ENCODE results near the gene PRSS33. TPM values are rescaled to one million over a fixed set of nuclear protein-coding genes. Genes with fewer than 3 reads are reported as not detected.

The PRSS33 gene
- total RNA-seq, 1 donor from 2014 or later, result 15.4 TPM

DNA sequence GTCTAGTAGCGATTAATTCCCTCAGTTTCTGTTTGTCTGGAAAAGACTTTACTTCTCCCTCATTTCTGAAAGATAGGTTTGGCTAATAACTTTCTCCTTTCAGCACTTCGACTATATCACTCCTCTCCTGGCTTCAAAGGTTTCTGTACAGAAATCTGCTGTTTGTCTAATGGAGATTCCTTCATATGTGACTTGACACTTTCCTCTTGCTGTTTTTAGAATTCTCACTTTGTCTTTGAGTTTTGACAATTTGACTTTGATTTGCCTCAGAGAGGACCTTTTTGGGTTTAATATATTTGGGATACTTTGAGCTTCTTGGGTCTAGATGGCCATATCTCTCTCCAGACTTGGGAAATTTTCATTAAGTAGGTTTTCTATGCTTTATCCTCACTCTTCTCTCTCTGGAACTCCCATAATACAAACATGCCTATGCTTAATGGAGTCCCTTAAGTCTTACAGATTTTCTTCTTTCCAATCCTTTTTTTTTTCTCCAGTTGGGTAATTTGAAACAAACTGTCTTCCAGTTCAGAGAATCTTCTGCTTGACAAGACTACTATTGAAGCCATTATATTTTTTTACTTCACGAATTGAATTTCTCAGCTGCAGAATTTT, 21.9 kb upstream of the PRSS33 start:
- no peak for DNase-seq (ENCODE audit: low spot score in 2 of 2)

DNA sequence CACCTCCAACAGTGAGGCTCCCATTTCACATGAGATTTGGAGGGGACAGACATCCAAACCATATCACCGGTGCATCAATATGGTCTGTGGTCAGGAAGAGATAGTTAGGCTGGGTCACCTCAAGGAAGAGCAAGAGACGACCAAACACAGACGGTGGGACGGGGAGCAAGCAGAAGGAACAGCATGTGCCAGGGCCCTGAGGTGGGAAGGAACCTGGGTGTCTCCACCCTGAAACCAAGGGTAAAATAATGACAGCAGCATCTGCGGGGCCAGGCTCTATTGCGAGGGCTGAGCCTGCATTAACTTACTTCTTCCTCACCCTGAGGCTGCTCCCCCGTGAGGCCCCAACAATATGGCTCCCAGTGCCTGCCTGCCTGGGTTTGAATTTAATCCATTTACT, 20.8 kb upstream of the PRSS33 start:
- peaks cover 0 to 5% of the 10 kb centered on the region in 2 donors for H3K4me1 ChIP-seq
- TF ChIP-seq, protein P1, sequence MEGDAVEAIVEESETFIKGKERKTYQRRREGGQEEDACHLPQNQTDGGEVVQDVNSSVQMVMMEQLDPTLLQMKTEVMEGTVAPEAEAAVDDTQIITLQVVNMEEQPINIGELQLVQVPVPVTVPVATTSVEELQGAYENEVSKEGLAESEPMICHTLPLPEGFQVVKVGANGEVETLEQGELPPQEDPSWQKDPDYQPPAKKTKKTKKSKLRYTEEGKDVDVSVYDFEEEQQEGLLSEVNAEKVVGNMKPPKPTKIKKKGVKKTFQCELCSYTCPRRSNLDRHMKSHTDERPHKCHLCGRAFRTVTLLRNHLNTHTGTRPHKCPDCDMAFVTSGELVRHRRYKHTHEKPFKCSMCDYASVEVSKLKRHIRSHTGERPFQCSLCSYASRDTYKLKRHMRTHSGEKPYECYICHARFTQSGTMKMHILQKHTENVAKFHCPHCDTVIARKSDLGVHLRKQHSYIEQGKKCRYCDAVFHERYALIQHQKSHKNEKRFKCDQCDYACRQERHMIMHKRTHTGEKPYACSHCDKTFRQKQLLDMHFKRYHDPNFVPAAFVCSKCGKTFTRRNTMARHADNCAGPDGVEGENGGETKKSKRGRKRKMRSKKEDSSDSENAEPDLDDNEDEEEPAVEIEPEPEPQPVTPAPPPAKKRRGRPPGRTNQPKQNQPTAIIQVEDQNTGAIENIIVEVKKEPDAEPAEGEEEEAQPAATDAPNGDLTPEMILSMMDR (IDR thresholded peaks at IDR 0.05), result no peak
- H3K27me3 ChIP-seq, result no peaks in the 10 kb centered on the region
- no peak overlapping the region for H3K4me3 ChIP-seq
- intact Hi-C loops (cut with DNase I), result no loop called here
- DNase-seq (ENCODE audit: low spot score in 2 of 2), result no peak
- peaks cover 0 to 14% of the 10 kb centered on the region in 2 donors for H3K9me3 ChIP-seq
- H3K27ac ChIP-seq, result no peak overlapping the region
- no peaks in the 10 kb centered on the region for H3K36me3 ChIP-seq

More for the DNA sequence above, 21.9 kb upstream of the PRSS33 start:
- Histone ChIP-seq H3K36me3 (no peaks in the 10 kb centered on the region), H3K9me3 (peaks cover 0 to 6% of the 10 kb centered on the region in 2 donors), H3K4me3 (no peak overlapping the region), H3K27me3 (no peaks in the 10 kb centered on the region), H3K27ac (no peak overlapping the region), H3K4me1 (peaks cover 0 to 5% of the 10 kb centered on the region in 2 donors)
- intact Hi-C loops (cut with DNase I), result no loop called here
- TF ChIP-seq, protein P1 (IDR thresholded peaks at IDR 0.05), result no peak

DNA sequence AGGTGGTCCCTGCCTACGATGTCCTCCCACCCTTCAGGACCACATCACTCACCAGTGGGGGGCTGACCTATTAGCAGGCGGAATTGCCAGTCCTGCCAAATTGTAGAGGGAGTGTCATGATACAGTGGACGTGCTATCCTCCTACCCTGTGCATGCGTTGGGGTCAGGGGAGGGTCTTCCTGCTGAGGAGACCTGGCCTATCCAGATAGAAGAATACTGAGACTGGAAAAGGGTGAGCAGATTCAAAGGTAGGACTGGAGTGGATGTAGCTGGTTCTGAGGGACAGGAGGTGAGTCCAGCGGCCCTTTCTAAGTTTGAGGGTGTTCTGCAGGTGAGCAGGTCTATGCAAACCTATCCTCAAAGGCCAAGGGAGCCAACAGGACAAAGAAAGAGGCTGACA, 18.9 kb upstream of the PRSS33 start:
- Histone ChIP-seq H3K27me3 (no peaks in the 10 kb centered on the region), H3K27ac (no peak overlapping the region), H3K4me3 (no peak overlapping the region), H3K9me3 (peaks cover 0 to 14% of the 10 kb centered on the region in 2 donors), H3K4me1 (no peaks in the 10 kb centered on the region), H3K36me3 (no peaks in the 10 kb centered on the region)
- TF ChIP-seq, protein P1 (IDR thresholded peaks at IDR 0.05), result no peak
- no peak for DNase-seq (ENCODE audit: low spot score in 2 of 2)
- intact Hi-C loops (cut with DNase I), result no loop called here

- H3K9me3 ChIP-seq, result peaks cover 0 to 14% of the 10 kb centered on the region in 2 donors
- no peaks in the 10 kb centered on the region for H3K4me1 ChIP-seq
- TF ChIP-seq, protein P1 (IDR thresholded peaks at IDR 0.05), result no peak
- no peak overlapping the region for H3K4me3 ChIP-seq
- no peaks in the 10 kb centered on the region for H3K36me3 ChIP-seq
- H3K27ac ChIP-seq, result no peak overlapping the region
- H3K27me3 ChIP-seq, result no peaks in the 10 kb centered on the region
- intact Hi-C loops (cut with DNase I), result no loop called here
- no peak for DNase-seq (ENCODE audit: low spot score in 2 of 2)
These were observed 17.4 kb upstream of the PRSS33 start for GRCh38 chr16:2804728-2805127.

- DNase-seq (ENCODE audit: low spot score in 2 of 2), result no peak
- H3K27me3 ChIP-seq, result no peaks in the 10 kb centered on the region
- no peak overlapping the region for H3K4me3 ChIP-seq
- no peaks in the 10 kb centered on the region for H3K4me1 ChIP-seq
- intact Hi-C loops (cut with DNase I), result no loop called here
- H3K36me3 ChIP-seq, result no peaks in the 10 kb centered on the region
- H3K9me3 ChIP-seq, result peaks cover 0 to 14% of the 10 kb centered on the region in 2 donors
- TF ChIP-seq, protein P1 (IDR thresholded peaks at IDR 0.05), result no peak
- no peak overlapping the region for H3K27ac ChIP-seq
These were observed 16.3 kb upstream of the PRSS33 start for GRCh38 chr16:2803545-2804195.

Measured in ascending aorta (tissue), 2 donors.